HPDE6-E6E7 (cell line): Measurements from ENCODE around the gene HOXB3.
"Not testable (repeated sequence)": the region's sequence is repeated elsewhere in the genome, so short reads cannot be mapped to it uniquely, and the experiment has no call there.

Experiments used
- DNase-seq: peaks from one replicate; pipeline ENCODE4 v3.0.0; 2011; ENCODE audit warnings: missing footprints; ENCODE audit errors: extremely low spot score

The HOXB3 gene

GRCh38 chr17:48545539-48545938 is 44.5 kb downstream of the HOXB3 start:
- DNase-seq = no peak

- DNase-seq = no peak
These were observed 45.0 kb downstream of the HOXB3 start, which contains the start of gene HOXB2 for GRCh38 chr17:48545022-48545375. TSS of gene HOXB2 (minus strand) at chr17:48545109. CDS start at chr17:48544911, 198 bp downstream.

- DNase-seq = no peak
These were observed 45.6 kb downstream of the HOXB3 start for GRCh38 chr17:48544349-48545021.

- DNase-seq = peak; percentile 20
These were observed 46.1 kb downstream of the HOXB3 start for GRCh38 chr17:48543854-48544348.

GRCh38 chr17:48543107-48543853 is 46.8 kb downstream of the HOXB3 start:
- peak; percentile 59 for DNase-seq

GRCh38 chr17:48542698-48543106 is 47.3 kb downstream of the HOXB3 start:
- no peak for DNase-seq

- DNase-seq = no peak
These were observed 47.9 kb downstream of the HOXB3 start for GRCh38 chr17:48542114-48542656.

GRCh38 chr17:48541577-48542113 is 48.4 kb downstream of the HOXB3 start:
- DNase-seq = no peak

GRCh38 chr17:48541036-48541576 is 48.9 kb downstream of the HOXB3 start:
- no peak for DNase-seq

GRCh38 chr17:48540213-48540612 is 49.8 kb downstream of the HOXB3 start:
- no peak for DNase-seq

GRCh38 chr17:48539177-48539576 is 50.9 kb downstream of the HOXB3 start:
- no peak for DNase-seq

- no peak for DNase-seq
These were observed 52.7 kb downstream of the HOXB3 start for GRCh38 chr17:48537316-48537715.

GRCh38 chr17:48535793-48536559 is 54.1 kb downstream of the HOXB3 start:
- DNase-seq = not testable (repeated sequence)

GRCh38 chr17:48532261-48532660 is 57.8 kb downstream of the HOXB3 start:
- no peak for DNase-seq

GRCh38 chr17:48530887-48531272 is 59.2 kb downstream of the HOXB3 start, which contains the start of gene HOXB1:
TSS of gene HOXB1 (minus strand) at chr17:48531011. CDS start at chr17:48530904, 107 bp downstream.
- no peak for DNase-seq

GRCh38 chr17:48530208-48530886 is 59.7 kb downstream of the HOXB3 start:
- no peak for DNase-seq

GRCh38 chr17:48529683-48530009 is 60.4 kb downstream of the HOXB3 start:
- peak; percentile 63 for DNase-seq

- DNase-seq = no peak
These were observed 60.9 kb downstream of the HOXB3 start for GRCh38 chr17:48528936-48529682.

- DNase-seq = no peak
These were observed 61.7 kb downstream of the HOXB3 start for GRCh38 chr17:48528153-48528935.
